ENCODE data around the gene RB1.
"Not testable (repeated sequence)": the region's sequence is repeated elsewhere in the genome, so short reads cannot be mapped to it uniquely, and the experiment has no call there.

Gene RB1

GRCh38 chr13:48448959-48449614, 145.5 kb downstream of the RB1 start:
- DNase-seq (ENCODE audit: low spot score), result no peak

- DNase-seq (ENCODE audit: low spot score), result no peak
Measured at GRCh38 chr13:48449656-48450055, 146.1 kb downstream of the RB1 start.

- DNase-seq (ENCODE audit: low spot score), result not testable (repeated sequence)
Measured at GRCh38 chr13:48451196-48451595, 147.6 kb downstream of the RB1 start.

GRCh38 chr13:48456546-48456945, 153.0 kb downstream of the RB1 start:
- DNase-seq (ENCODE audit: low spot score), result no peak

- no peak for DNase-seq (ENCODE audit: low spot score)
Measured at GRCh38 chr13:48457578-48458242, 154.2 kb downstream of the RB1 start.

- DNase-seq (ENCODE audit: low spot score), result no peak
Measured at GRCh38 chr13:48475230-48475629, 171.7 kb downstream of the RB1 start.

GRCh38 chr13:48476215-48476614, 172.7 kb downstream of the RB1 start:
- no peak for DNase-seq (ENCODE audit: low spot score)

- DNase-seq (ENCODE audit: low spot score), result no peak
Measured at GRCh38 chr13:48476686-48477085, 173.1 kb downstream of the RB1 start.

- no peak for DNase-seq (ENCODE audit: low spot score)
Measured at GRCh38 chr13:48477191-48477855, 173.8 kb downstream of the RB1 start.

- DNase-seq (ENCODE audit: low spot score), result no peak
Measured at GRCh38 chr13:48478391-48478790, 174.8 kb downstream of the RB1 start.

- no peak for DNase-seq (ENCODE audit: low spot score)
Measured at GRCh38 chr13:48483575-48483974, 180.0 kb downstream of the RB1 start.

GRCh38 chr13:48485432-48485831, 181.9 kb downstream of the RB1 start:
- DNase-seq (ENCODE audit: low spot score), result no peak

- DNase-seq (ENCODE audit: low spot score), result no peak
Measured at GRCh38 chr13:48486362-48486761, 182.8 kb downstream of the RB1 start.

- DNase-seq (ENCODE audit: low spot score), result no peak
Measured at GRCh38 chr13:48486836-48487235, 183.3 kb downstream of the RB1 start.

- DNase-seq (ENCODE audit: low spot score), result no peak
Measured at GRCh38 chr13:48487968-48488367, 184.4 kb downstream of the RB1 start.

- DNase-seq (ENCODE audit: low spot score), result no peak
Measured at GRCh38 chr13:48488995-48489394, 185.4 kb downstream of the RB1 start.

GRCh38 chr13:48489666-48490065, 186.1 kb downstream of the RB1 start:
- DNase-seq (ENCODE audit: low spot score), result no peak

- no peak for DNase-seq (ENCODE audit: low spot score)
Measured at GRCh38 chr13:48490241-48490640, 186.7 kb downstream of the RB1 start.

- DNase-seq (ENCODE audit: low spot score), result no peak
Measured at GRCh38 chr13:48491423-48492095, 188.0 kb downstream of the RB1 start.

GRCh38 chr13:48492096-48492440, 188.5 kb downstream of the RB1 start:
- no peak for DNase-seq (ENCODE audit: low spot score)

- peak; percentile 73 for DNase-seq (ENCODE audit: low spot score)
Measured at GRCh38 chr13:48492470-48493065, 189.0 kb downstream of the RB1 start.

GRCh38 chr13:48493066-48493765, 189.7 kb downstream of the RB1 start:
- DNase-seq (ENCODE audit: low spot score), result no peak
